ENCODE results near the gene GPT2.

GPT2 gene

DNA sequence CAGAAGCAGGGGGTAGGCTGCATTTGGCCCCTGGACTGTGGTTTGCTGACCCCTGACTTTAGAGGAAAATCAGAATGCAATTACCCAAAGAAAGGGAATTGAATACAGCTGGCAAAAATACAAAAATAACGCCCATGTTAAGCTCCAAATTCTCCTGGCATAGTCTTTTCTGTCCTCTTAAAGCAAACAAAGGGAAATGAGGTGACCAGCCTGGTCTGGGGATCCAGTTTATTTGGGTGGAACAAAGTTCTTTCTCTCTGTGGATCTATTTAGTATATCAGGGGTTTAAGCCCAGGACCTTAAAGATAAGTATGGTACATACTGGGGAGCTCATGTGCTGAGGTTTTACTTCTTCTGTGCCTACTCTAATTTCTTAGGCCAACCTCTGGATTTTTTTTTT is 65.8 kb downstream of the GPT2 start:
- TF ChIP-seq CTCF (IDR thresholded peaks at IDR 0.05; ENCODE audit: borderline replicate concordance, insufficient read depth, low read depth, low read length) = no peak
- no peak overlapping the region for H3K4me3 ChIP-seq (ENCODE audit: low read depth, low read length)

DNA sequence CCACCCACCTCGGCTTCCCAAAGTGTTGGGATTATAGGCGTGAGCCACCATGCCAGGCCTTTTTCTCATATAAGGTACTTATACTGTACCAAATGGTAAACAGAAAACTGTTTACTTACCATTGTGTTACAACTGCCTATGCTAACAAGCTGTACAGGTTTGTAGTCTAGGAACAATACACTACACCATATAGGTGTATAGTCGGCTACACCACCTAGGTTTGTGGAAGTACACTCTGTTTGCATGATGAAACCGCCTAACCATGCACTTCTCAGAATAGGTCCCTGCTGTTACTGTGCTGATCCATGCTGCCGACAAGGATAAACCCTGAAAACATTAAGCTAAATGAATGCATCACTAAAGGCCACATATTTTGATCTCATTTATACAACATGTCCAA is 70.4 kb downstream of the GPT2 start:
- no peak overlapping the region for H3K4me3 ChIP-seq (ENCODE audit: low read depth, low read length)

DNA sequence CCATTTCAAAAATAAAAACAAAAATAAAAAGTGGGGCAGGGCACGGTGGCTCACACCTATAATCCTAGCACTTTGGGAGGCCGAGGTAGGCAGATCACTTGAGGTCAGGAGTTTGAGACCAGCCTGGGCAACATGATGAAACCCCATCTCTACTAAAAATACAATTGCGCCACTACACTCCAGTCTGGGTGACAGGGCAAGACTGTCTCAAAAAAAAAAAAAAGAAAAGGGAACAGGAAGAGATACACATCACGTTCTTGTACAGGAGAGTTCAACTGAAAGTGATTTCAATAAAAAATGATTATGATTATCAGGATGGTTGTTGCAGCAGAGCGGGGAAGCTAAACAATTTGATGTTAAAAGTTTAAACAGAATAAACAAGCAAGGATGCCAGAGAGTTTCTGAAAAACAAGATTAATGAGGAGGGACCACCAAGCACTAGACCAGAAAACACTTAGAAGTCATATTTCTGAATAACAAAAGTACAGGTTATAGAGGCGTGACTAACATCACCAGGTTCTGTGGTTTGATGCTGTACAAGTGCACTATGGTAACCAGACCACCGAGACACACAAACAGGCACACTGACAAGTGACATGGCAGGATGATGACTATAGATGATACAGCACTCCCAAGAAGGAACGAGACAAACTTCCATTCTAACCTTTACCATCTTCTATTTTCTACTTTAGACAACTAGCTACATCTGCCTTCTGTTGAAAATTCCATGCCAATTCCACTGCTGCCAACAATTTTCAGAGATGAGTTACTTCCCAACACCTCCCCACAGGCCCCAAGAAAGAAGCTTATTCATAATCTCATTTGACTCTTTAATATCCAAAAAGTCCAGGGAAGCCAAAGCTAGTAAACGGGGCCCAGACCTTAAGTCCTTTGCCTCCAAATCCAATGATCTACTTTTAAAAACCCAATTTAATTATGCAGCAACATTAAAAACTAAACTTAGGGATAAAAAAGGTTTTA is 77.5 kb downstream of the GPT2 start:
- no peak for TF ChIP-seq CTCF (IDR thresholded peaks at IDR 0.05; ENCODE audit: borderline replicate concordance, insufficient read depth, low read depth, low read length)
- H3K4me3 ChIP-seq (ENCODE audit: low read depth, low read length) = no peak overlapping the region

More for the DNA sequence above, 70.4 kb downstream of the GPT2 start:
- TF ChIP-seq CTCF (IDR thresholded peaks at IDR 0.05; ENCODE audit: borderline replicate concordance, insufficient read depth, low read depth, low read length) = no peak

GRCh38 chr16:46962629-46963028 is 78.5 kb downstream of the GPT2 start:
- no peak for TF ChIP-seq CTCF (IDR thresholded peaks at IDR 0.05; ENCODE audit: borderline replicate concordance, insufficient read depth, low read depth, low read length)
- no peak overlapping the region for H3K4me3 ChIP-seq (ENCODE audit: low read depth, low read length)

- no peak overlapping the region for H3K4me3 ChIP-seq (ENCODE audit: low read depth, low read length)
- no peak for TF ChIP-seq CTCF (IDR thresholded peaks at IDR 0.05; ENCODE audit: borderline replicate concordance, insufficient read depth, low read depth, low read length)
Observed at GRCh38 chr16:46968063-46968435, 83.9 kb downstream of the GPT2 start.

DNA sequence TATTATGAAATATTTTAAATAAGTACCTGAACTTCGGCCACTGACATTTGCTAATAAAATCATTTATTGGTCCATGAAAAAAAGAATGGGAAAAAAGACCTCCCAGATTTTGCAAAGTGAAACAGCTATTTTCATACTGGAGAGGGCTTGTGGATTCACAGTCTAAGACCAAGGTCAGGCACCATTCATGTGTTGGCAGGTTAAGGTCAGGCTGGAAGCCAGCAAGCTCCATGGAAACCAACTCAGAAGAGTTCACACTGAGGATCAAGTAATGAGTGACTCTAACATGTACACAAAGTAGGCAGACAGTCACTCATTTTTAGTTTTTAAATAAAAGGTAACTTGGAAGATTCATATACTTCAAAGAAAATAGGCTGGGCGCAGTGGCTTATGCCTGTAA is 85.9 kb downstream of the GPT2 start:
- TF ChIP-seq CTCF (IDR thresholded peaks at IDR 0.05; ENCODE audit: borderline replicate concordance, insufficient read depth, low read depth, low read length) = no peak
- H3K4me3 ChIP-seq (ENCODE audit: low read depth, low read length) = no peak overlapping the region

DNA sequence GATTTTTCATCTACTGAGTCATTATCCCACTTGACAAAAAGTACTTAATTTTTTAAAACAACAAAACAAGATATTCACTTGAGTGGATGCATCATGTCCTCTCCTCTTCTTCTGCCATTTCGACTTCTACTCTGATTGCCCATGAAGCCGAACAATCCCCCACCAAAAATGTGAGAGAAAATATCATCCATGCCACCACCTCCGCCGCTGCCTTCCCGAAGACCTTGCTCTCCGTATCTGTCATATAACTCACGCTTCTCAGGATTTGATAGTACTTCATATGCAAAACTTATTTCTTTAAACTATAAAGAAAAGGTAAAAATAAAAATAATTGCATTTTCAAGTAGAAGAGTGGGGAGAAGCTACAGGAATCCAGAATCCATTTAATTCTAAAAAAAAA is 87.1 kb downstream of the GPT2 start:
- TF ChIP-seq CTCF (IDR thresholded peaks at IDR 0.05; ENCODE audit: borderline replicate concordance, insufficient read depth, low read depth, low read length) = no peak

More for the DNA sequence above, 87.1 kb downstream of the GPT2 start:
- H3K4me3 ChIP-seq (ENCODE audit: low read depth, low read length) = no peak overlapping the region
